Measurements from ENCODE around the gene ACTL9. TPM values are rescaled to one million over a fixed set of nuclear protein-coding genes. Genes with fewer than 3 reads are reported as not detected.

The ACTL9 gene
- total and polyA plus RNA-seq, 8 donors = not detected

- peaks cover 0 to 3% (median 0%) of the 10 kb centered on the region in 4 donors for H3K9me3 ChIP-seq
Observed at GRCh38 chr19:8697671-8698432, 743 bp downstream of the ACTL9 start.

GRCh38 chr19:8696993-8697392 is 1.6 kb downstream of the ACTL9 start:
- no peaks in the 10 kb centered on the region for H3K36me3 ChIP-seq
- peaks cover 0 to 3% (median 0%) of the 10 kb centered on the region in 4 donors for H3K9me3 ChIP-seq
- H3K4me1 ChIP-seq = no peaks in the 10 kb centered on the region
- H3K4me3 ChIP-seq = no peak overlapping the region
- TF ChIP-seq CTCF (IDR thresholded peaks at IDR 0.05) (no peak), POLR2A (IDR thresholded peaks at IDR 0.05) (no peak), POLR2AphosphoS5 (IDR thresholded peaks at IDR 0.05) (no peak), EP300 (IDR thresholded peaks at IDR 0.05) (no peak)
- DNase-seq = no peak
- H3K27ac ChIP-seq = no peak overlapping the region
- peaks cover 5 to 90% (median 9%) of the 10 kb centered on the region in 3 donors for H3K27me3 ChIP-seq
- WGBS, 5 donors = 44 to 83% (median 69%) methylated on average over 1 of the region's 1 CpG
- intact Hi-C loops (cut with DNase I; ENCODE audit: low total_unique reads) = no loop called here

More at GRCh38 chr19:8697671-8698432, 743 bp downstream of the ACTL9 start:
- H3K27me3 ChIP-seq = peaks cover 5 to 92% (median 9%) of the 10 kb centered on the region in 3 donors
- H3K4me1 ChIP-seq = no peaks in the 10 kb centered on the region
- 60 to 91% (median 66%) methylated on average over 32 to 60 of the region's 60 CpGs; no CpG with 5 or more reads in 1 of the 5 donors for WGBS, 5 donors
- no peak overlapping the region for H3K4me3 ChIP-seq
- intact Hi-C loops (cut with DNase I; ENCODE audit: low total_unique reads) = no loop called here
- no peak overlapping the region for H3K27ac ChIP-seq
- no peaks in the 10 kb centered on the region for H3K36me3 ChIP-seq
- DNase-seq = no peak
- TF ChIP-seq POLR2AphosphoS5 (IDR thresholded peaks at IDR 0.05) (no peak), POLR2A (IDR thresholded peaks at IDR 0.05) (no peak), EP300 (IDR thresholded peaks at IDR 0.05) (no peak), CTCF (IDR thresholded peaks at IDR 0.05) (no peak)

GRCh38 chr19:8695911-8696310 is 2.7 kb downstream of the ACTL9 start:
- Histone ChIP-seq H3K27me3 (peaks cover 5 to 83% (median 9%) of the 10 kb centered on the region in 3 donors), H3K36me3 (no peaks in the 10 kb centered on the region), H3K4me1 (no peaks in the 10 kb centered on the region), H3K4me3 (no peak overlapping the region), H3K9me3 (peaks cover 0 to 3% (median 0%) of the 10 kb centered on the region in 4 donors), H3K27ac (no peak overlapping the region)
- no peak for DNase-seq
- 71 to 78% (median 74%) methylated on average over 6 of the region's 6 CpGs for WGBS, 5 donors
- intact Hi-C loops (cut with DNase I; ENCODE audit: low total_unique reads) = no loop called here
- no peak for TF ChIP-seq POLR2A (IDR thresholded peaks at IDR 0.05)
- TF ChIP-seq EP300 (IDR thresholded peaks at IDR 0.05) = no peak
- no peak for TF ChIP-seq CTCF (IDR thresholded peaks at IDR 0.05)
- TF ChIP-seq POLR2AphosphoS5 (IDR thresholded peaks at IDR 0.05) = no peak

- TF ChIP-seq POLR2A (IDR thresholded peaks at IDR 0.05) (no peak), EP300 (IDR thresholded peaks at IDR 0.05) (no peak), POLR2AphosphoS5 (IDR thresholded peaks at IDR 0.05) (no peak), CTCF (IDR thresholded peaks at IDR 0.05) (no peak)
- 49 to 61% (median 57%) methylated on average over 6 of the region's 6 CpGs for WGBS, 5 donors
- Histone ChIP-seq H3K4me1 (no peaks in the 10 kb centered on the region), H3K36me3 (no peaks in the 10 kb centered on the region), H3K9me3 (peaks cover 0 to 3% (median 0%) of the 10 kb centered on the region in 4 donors), H3K27ac (no peak overlapping the region), H3K4me3 (no peak overlapping the region), H3K27me3 (peaks cover 5 to 85% (median 9%) of the 10 kb centered on the region in 3 donors)
- intact Hi-C loops (cut with DNase I; ENCODE audit: low total_unique reads) = no loop called here
- no peak for DNase-seq
Observed at GRCh38 chr19:8695501-8695900, 3.1 kb downstream of the ACTL9 start.

Data from stomach (tissue), 9 donors.